Naive thymus-derived CD8-positive, alpha-beta T cell (primary cell): Measurements from ENCODE around the gene CLEC16A. TPM values are rescaled to one million over a fixed set of nuclear protein-coding genes. Genes with fewer than 3 reads are reported as not detected.

ENCODE experiments used
- ATAC-seq, 2 donors: fragments of 150-1000 bp; cut with Tn5 transposase in 1 of 2; sonication (Bioruptor Pico), chemical (Tn5 transposase) in 1 of 2; 1 replicate in 1 of 2; 2 replicates in 1 of 2; pipeline ENCODE4 v1.10.0; 2021; ENCODE audit warnings: mild to moderate bottlenecking in 2 of 2, moderate library complexity in 2 of 2
- POLR2A ChIA-PET: fragments of 350-600 bp; sonication (Branson Sonifier 250); formaldehyde crosslinking; loops from one replicate; lab custom pipeline; 2021; ENCODE audit warnings: antibody characterized with exemption; lab: Charles Lee
- DNase-seq, 10 donors: peaks; one replicate each; pipeline versions ENCODE4 v3.0.0 to v3.0.0-alpha.2; 2020 to 2022
- H3K27ac Mint-ChIP-seq, 10 donors: one replicate each; pipeline ENCODE4 v1.8.0; 2020 to 2022; ENCODE audit warnings: mild to moderate bottlenecking in 10 of 10, mixed read lengths in 10 of 10, moderate library complexity in 4 of 10, inconsistent platforms in 1 of 10
- H3K27me3 Mint-ChIP-seq, 5 donors: one replicate each; pipeline ENCODE4 v1.8.0; 2021 to 2022; ENCODE audit warnings: mixed read lengths in 5 of 5
- H3K36me3 Mint-ChIP-seq, 3 donors: one replicate each; pipeline ENCODE4 v1.8.0; 2020 to 2022; ENCODE audit warnings: mixed read lengths in 3 of 3, mild to moderate bottlenecking in 2 of 3, inconsistent platforms in 1 of 3
- H3K4me1 Mint-ChIP-seq, 4 donors: one replicate each; pipeline ENCODE4 v1.8.0; 2021 to 2022; ENCODE audit warnings: mixed read lengths in 4 of 4
- H3K4me3 Mint-ChIP-seq, 10 donors: one replicate each; pipeline ENCODE4 v1.8.0; 2020 to 2022; ENCODE audit warnings: mild to moderate bottlenecking in 10 of 10, mixed read lengths in 10 of 10, moderate library complexity in 6 of 10, inconsistent platforms in 1 of 10
- H3K9me3 Mint-ChIP-seq, 9 donors: one replicate each; pipeline ENCODE4 v1.8.0; 2020 to 2022; ENCODE audit warnings: mixed read lengths in 9 of 9, mild to moderate bottlenecking in 3 of 9, inconsistent platforms in 1 of 9, moderate library complexity in 1 of 9
- polyA plus RNA-seq, 3 donors: library from polyadenylated mRNA; unstranded; fragments of 300-500 nt; fragmentation: Illumina TruSeq; gene quantifications; one replicate each; pipeline ENCODE4 v1.2.3, GENCODE V29; 2021
- total RNA-seq, 8 experiments: library from RNA in 2 of 8; stranded (reverse) in 2 of 8; gene quantifications; one replicate each; pipeline ENCODE4 v1.2.3 and lab custom pipeline; 2021 to 2026

The CLEC16A gene
- total and polyA plus RNA-seq, 5 experiments from 2014 or later = 8.5 to 28.8 (median 19.4) TPM

GRCh38 chr16:11005611-11005975 lies 61.2 kb downstream of the CLEC16A start:
- POLR2A ChIA-PET = no interaction called here
- no peaks in the 10 kb centered on the region for H3K27me3 Mint-ChIP-seq
- H3K27ac Mint-ChIP-seq = peak overlapping the region in 1 of 10 donors; percentile 31
- DNase-seq (no peak), ATAC-seq (no peak)
- no peaks in the 10 kb centered on the region for H3K4me1 Mint-ChIP-seq
- no peaks in the 10 kb centered on the region for H3K9me3 Mint-ChIP-seq
- H3K4me3 Mint-ChIP-seq = no peak overlapping the region
- peaks cover 1 to 68% (median 27%) of the 10 kb centered on the region in 3 donors for H3K36me3 Mint-ChIP-seq

- ATAC-seq = no peak
- no peaks in the 10 kb centered on the region for H3K9me3 Mint-ChIP-seq
- POLR2A ChIA-PET = no interaction called here
- peak overlapping the region in 1 of 10 donors; percentile 31 for H3K27ac Mint-ChIP-seq
- peaks cover 9 to 75% (median 33%) of the 10 kb centered on the region in 3 donors for H3K36me3 Mint-ChIP-seq
- no peak overlapping the region for H3K4me3 Mint-ChIP-seq
- H3K4me1 Mint-ChIP-seq = peaks cover 0 to 2% (median 0%) of the 10 kb centered on the region in 4 donors
- H3K27me3 Mint-ChIP-seq = no peaks in the 10 kb centered on the region
- no peak for DNase-seq
These were observed 62.3 kb downstream of the CLEC16A start for GRCh38 chr16:11006656-11007055.

DNA sequence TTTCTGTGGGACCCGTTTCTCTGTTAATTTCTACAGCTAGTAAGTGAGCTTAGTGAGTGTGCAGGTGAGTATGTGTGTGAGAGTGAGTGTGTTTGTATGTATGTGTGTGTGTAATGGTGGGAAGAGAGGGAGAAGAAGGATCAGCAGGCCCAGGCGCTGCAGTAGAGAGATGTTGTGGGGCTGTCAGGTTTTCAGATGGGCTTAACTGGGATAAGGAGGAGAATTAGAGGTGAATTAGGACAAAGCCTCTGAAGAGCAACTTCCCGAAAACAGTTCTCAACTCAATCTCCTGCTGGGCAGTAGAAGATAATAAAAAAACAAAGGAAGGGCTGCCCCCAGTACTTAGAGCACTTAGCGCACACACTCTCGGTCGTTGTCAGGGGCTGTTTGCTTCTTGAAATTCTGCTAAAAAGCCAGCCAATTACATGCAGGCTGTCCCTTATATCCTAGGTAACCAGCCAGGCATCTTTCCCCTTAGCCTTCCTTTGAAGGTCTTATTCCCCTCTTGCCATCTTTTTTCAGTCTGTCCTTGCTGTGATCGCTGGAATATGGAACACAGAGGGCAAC lies 63.4 kb downstream of the CLEC16A start:
- Mint-ChIP-seq H3K36me3 (peaks cover 9 to 74% (median 34%) of the 10 kb centered on the region in 3 donors), H3K27ac (no peak overlapping the region), H3K4me1 (peaks cover 0 to 2% (median 0%) of the 10 kb centered on the region in 4 donors)

GRCh38 chr16:11009027-11009755 lies 64.8 kb downstream of the CLEC16A start:
- no peak for DNase-seq
- Mint-ChIP-seq H3K27ac (no peak overlapping the region), H3K36me3 (peaks cover 9 to 74% (median 27%) of the 10 kb centered on the region in 3 donors)

More for the DNA sequence above, 63.4 kb downstream of the CLEC16A start:
- H3K4me3 Mint-ChIP-seq = no peak overlapping the region
- no peak for DNase-seq
- POLR2A ChIA-PET = no interaction called here
- H3K9me3 Mint-ChIP-seq = no peaks in the 10 kb centered on the region
- ATAC-seq = no peak
- no peaks in the 10 kb centered on the region for H3K27me3 Mint-ChIP-seq

DNA sequence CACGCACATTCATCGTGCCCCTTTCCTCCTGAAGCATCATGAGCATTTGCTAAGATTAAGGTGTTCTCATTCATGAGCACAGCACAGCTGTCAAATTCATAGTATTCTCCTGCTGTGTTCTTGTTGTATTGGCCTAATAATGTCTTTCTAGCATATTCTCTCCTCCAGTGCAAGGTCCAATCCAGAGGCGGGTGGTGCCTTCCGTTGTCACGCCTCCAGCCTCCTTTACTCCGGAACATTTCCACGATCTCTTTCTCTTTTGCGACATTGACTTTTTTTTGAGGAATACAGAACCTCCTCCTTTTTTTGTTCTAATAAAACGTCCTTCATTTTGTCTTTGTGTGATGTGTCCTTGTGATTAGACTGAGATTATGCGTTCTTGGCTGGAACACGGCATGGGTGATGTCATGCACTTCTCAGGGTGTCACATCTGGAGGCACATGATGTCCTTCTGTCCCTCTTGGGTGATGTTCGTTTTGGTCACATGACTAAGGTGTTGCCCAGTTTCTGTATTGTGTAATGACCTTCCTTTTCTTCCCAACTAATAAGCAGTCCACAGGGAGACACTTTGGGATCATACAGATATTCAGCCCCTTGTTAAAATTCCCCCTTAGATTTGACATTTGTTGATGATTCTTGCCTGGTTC lies 66.3 kb downstream of the CLEC16A start:
- peaks cover 0 to 2% (median 0%) of the 10 kb centered on the region in 4 donors for H3K4me1 Mint-ChIP-seq
- H3K9me3 Mint-ChIP-seq = no peaks in the 10 kb centered on the region
- POLR2A ChIA-PET = no interaction called here
- H3K27me3 Mint-ChIP-seq = no peaks in the 10 kb centered on the region
- peaks cover 9 to 60% (median 30%) of the 10 kb centered on the region in 3 donors for H3K36me3 Mint-ChIP-seq
- no peak overlapping the region for H3K27ac Mint-ChIP-seq
- ATAC-seq = no peak
- DNase-seq = no peak
- H3K4me3 Mint-ChIP-seq = no peak overlapping the region

More at GRCh38 chr16:11009027-11009755, 64.8 kb downstream of the CLEC16A start:
- Mint-ChIP-seq H3K4me3 (no peak overlapping the region), H3K27me3 (no peaks in the 10 kb centered on the region), H3K4me1 (peaks cover 0 to 2% (median 0%) of the 10 kb centered on the region in 4 donors), H3K9me3 (no peaks in the 10 kb centered on the region)
- no peak for ATAC-seq
- POLR2A ChIA-PET = no interaction called here

DNA sequence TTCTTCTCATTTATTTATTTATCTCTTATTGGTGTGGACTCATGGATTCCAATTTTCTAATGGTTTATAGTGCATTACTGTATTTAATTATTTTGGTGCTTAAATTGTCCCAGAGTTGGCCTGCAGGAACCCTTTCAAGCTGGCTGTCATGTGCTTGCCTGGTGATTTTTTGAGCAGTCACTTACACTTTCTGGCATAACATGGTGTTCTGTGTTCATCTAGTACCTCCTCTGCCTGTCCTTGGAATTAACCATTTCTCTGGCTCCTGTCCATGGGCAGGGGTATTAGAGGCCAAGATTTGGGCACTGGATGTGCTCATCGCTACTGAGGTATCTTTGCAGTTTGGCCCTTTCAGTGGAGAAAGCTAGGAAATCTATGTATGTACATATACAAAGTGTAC lies 67.0 kb downstream of the CLEC16A start:
- DNase-seq = no peak
- no peaks in the 10 kb centered on the region for H3K27me3 Mint-ChIP-seq
- H3K9me3 Mint-ChIP-seq = no peaks in the 10 kb centered on the region
- ATAC-seq = no peak
- POLR2A ChIA-PET = no interaction called here
- no peak overlapping the region for H3K27ac Mint-ChIP-seq
- H3K4me1 Mint-ChIP-seq = peaks cover 0 to 2% (median 2%) of the 10 kb centered on the region in 4 donors
- no peak overlapping the region for H3K4me3 Mint-ChIP-seq
- H3K36me3 Mint-ChIP-seq = peaks cover 9 to 56% (median 30%) of the 10 kb centered on the region in 3 donors

- Mint-ChIP-seq H3K36me3 (peaks cover 13 to 51% (median 27%) of the 10 kb centered on the region in 3 donors), H3K9me3 (no peaks in the 10 kb centered on the region), H3K4me1 (peaks cover 9 to 16% (median 12%) of the 10 kb centered on the region in 4 donors), H3K27ac (no peak overlapping the region), H3K4me3 (no peak overlapping the region), H3K27me3 (no peaks in the 10 kb centered on the region)
- POLR2A ChIA-PET = no interaction called here
- ATAC-seq = no peak
- no peak for DNase-seq
These were observed 68.5 kb downstream of the CLEC16A start for GRCh38 chr16:11012841-11013240.

DNA sequence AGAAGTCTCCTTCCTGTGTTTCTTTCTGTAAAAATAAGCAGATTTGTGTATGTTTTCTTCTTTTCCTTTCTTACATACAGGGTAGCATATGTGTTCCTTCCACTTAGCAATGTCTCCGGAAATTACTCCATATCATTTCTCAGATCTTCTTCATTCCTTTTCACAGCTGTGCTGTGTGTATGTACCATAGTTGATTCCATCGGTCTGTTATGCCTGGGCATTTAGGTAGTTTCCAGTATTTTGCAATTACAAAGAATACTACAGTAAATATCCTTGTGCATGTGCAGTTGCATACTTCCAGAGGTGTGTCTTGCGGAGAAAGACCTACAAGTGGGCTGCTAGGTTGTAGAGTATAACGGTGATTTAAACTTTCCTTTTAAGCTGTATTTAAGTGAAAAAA lies 69.8 kb downstream of the CLEC16A start:
- H3K27me3 Mint-ChIP-seq = no peaks in the 10 kb centered on the region
- POLR2A ChIA-PET = no interaction called here
- H3K4me1 Mint-ChIP-seq = peaks cover 9 to 16% (median 12%) of the 10 kb centered on the region in 4 donors
- no peak for DNase-seq
- H3K27ac Mint-ChIP-seq = no peak overlapping the region
- H3K9me3 Mint-ChIP-seq = no peaks in the 10 kb centered on the region
- no peak overlapping the region for H3K4me3 Mint-ChIP-seq
- peaks cover 13 to 49% (median 23%) of the 10 kb centered on the region in 3 donors for H3K36me3 Mint-ChIP-seq
- no peak for ATAC-seq

DNA sequence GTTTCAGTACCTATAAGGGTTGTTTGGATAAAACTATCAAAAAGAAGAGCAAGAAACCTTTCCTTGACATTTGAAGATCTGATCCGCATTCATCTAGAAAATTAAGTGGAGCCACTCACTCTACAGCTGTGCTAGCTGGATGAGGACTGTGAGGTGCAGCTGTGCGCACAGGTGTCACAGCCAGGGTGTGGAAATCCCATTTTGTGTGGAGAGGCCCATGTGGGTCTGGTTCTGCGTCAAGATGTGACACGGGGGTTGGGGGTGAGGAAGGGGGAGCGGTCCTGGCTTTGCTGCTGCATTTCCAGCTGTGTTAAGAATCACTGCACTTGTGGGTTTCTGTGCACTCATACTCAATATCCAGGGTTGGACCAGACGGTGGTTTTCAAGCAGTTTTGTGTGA lies 70.7 kb downstream of the CLEC16A start:
- Mint-ChIP-seq H3K36me3 (peaks cover 13 to 47% (median 25%) of the 10 kb centered on the region in 3 donors), H3K27me3 (no peaks in the 10 kb centered on the region), H3K9me3 (no peaks in the 10 kb centered on the region), H3K27ac (peak overlapping the region in 2 of 10 donors; percentile 4 to 34), H3K4me1 (peaks cover 9 to 16% (median 12%) of the 10 kb centered on the region in 4 donors), H3K4me3 (no peak overlapping the region)
- POLR2A ChIA-PET = interaction anchor here (0.7 kb wide), 1 partner anchor 19 kb away, joined by 3 read pairs; no protein-coding TSS in a partner anchor
- ATAC-seq (no peak), DNase-seq (no peak)

- no peak for ATAC-seq
- Mint-ChIP-seq H3K36me3 (peaks cover 12 to 47% (median 27%) of the 10 kb centered on the region in 3 donors), H3K9me3 (no peaks in the 10 kb centered on the region), H3K27ac (peak overlapping the region in 1 of 10 donors; percentile 50), H3K4me1 (peaks cover 9 to 16% (median 12%) of the 10 kb centered on the region in 4 donors), H3K4me3 (no peak overlapping the region), H3K27me3 (no peaks in the 10 kb centered on the region)
- no peak for DNase-seq
- POLR2A ChIA-PET = no interaction called here
These were observed 71.2 kb downstream of the CLEC16A start for GRCh38 chr16:11015607-11016006.

DNA sequence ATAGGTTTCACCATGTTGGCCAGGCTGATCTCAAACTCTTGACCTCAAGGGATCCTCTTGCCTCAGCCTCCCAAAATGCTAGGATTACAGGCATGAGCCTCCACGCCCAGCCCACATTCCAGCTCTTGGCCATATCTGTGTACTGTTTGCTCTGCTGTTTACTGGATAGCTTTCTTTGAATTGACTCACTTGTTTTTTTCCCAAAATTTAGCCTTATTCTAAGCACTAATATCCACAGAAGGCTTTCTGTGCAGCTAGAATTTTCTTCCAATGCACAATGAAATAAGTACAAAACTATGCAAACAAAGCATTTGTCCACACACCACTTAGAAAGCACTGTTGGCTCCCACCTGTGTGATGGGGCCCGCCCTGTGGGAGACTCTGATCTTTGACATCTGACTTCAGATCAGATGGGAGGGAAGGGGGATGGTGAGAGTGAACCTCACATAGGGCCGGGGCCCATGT lies 72.2 kb downstream of the CLEC16A start:
- DNase-seq (no peak), ATAC-seq (peak in 1 of 2 donors; percentile 47)
- peaks cover 4 to 46% (median 26%) of the 10 kb centered on the region in 3 donors for H3K36me3 Mint-ChIP-seq
- H3K9me3 Mint-ChIP-seq = no peaks in the 10 kb centered on the region
- H3K27me3 Mint-ChIP-seq = no peaks in the 10 kb centered on the region
- peak overlapping the region in 4 of 10 donors; percentile 14 to 84 (median 22) for H3K27ac Mint-ChIP-seq
- POLR2A ChIA-PET = no interaction called here
- H3K4me1 Mint-ChIP-seq = peaks cover 8 to 16% (median 11%) of the 10 kb centered on the region in 4 donors
- peak overlapping the region in 2 of 10 donors; percentile 14 to 58 for H3K4me3 Mint-ChIP-seq

DNA sequence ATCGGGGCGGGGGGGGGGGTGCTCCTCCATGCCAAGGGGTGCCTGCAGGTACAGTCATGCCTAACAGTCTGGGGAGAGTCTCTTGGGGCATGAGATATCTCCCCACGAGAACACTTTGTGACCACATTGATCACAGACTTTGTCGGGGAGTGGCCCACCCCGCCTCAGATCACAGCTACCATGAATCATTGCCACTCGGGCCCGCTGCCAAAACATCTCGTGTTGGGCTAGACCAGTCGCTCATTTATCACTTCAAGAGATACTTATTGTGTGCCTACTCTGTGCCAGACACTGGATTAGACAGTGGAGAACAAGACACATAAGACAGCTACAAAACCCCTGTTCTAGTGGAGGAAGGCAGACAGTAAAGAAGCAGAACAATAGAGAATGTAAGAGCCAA lies 72.6 kb downstream of the CLEC16A start:
- Mint-ChIP-seq H3K27ac (peak overlapping the region in 1 of 10 donors; percentile 15), H3K4me3 (no peak overlapping the region), H3K36me3 (peaks cover 4 to 45% (median 30%) of the 10 kb centered on the region in 3 donors), H3K4me1 (peaks cover 8 to 16% (median 11%) of the 10 kb centered on the region in 4 donors), H3K9me3 (no peaks in the 10 kb centered on the region), H3K27me3 (no peaks in the 10 kb centered on the region)
- POLR2A ChIA-PET = no interaction called here
- ATAC-seq (peak; percentile 52 to 70), DNase-seq (peak in 5 of 10 donors; percentile 9 to 49 (median 12))
